GM21360 (cell line): ENCODE data around the gene SPATA2.
"Not testable (repeated sequence)": the region's sequence is repeated elsewhere in the genome, so short reads cannot be mapped to it uniquely, and the experiment has no call there.

Experiments used
- ATAC-seq: cut with Tn5 transposase; IDR thresholded peaks from one replicate; pipeline ENCODE4 v1.9.1; 2021; ENCODE audit warnings: mild to moderate bottlenecking, moderate library complexity; ENCODE audit not compliant: unreplicated experiment

Gene SPATA2

DNA sequence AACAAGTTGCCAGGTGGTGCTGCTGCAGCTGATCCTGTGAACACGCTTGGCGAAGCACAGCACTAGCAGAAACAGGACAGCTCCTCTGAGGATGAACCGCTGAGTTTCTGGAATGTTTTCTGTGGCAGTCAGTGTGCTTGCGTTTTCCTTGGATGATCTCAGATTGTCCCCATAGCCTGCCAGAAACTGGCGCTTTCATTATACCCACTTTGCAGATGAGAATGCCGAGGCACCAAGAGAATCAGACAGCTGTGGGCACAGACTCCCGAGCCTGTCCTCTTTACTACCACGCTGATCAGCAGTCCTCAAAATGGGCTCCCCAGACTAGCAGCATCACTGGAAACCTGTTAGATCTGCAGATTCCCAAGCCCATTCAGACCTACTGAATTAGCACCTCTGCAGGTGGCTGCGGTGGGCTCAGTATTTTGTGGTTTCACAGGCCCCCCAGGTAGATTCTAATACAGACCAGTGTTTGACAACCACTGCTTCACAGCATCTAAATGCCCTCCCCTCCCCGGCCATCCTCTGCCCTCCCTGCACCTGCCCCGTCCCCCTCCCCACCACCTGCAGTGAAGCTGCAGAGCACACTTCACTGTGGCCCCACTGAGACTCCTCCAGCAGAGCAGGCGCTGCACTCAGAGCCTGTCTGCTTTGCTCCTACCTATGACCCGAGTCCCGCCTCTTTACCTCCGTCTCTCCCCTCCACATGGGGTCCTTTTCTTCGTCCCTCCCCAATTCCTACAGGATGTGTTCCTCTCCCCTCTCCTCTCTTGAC is 29.6 kb downstream of the SPATA2 start:
- no peak for ATAC-seq

DNA sequence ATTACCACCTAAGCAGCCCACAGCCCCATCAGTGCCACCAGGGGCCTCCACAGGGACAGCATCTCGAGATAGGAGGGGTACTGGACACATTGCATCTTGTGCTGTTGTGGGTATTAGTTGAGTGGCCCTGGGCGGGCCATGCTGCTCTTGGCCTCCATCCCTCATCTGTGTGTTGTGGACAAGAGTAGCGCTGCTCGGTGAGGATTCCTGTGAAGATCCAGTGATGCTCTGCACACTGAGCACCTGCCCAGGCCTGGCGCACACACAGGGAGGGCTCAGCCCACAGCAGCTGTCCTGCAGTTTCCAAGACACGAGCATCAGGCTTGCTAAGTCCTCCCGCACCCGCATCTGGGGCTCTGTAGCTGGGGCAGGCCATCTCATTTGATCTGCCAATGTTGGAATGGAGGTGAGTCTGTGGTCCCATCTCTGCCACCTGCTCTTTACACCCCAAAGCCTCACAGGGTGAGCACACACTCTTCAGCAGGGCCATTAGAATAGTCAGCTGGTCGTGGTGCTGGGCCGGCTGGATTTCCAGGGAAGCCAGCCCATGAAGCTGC is 32.0 kb downstream of the SPATA2 start:
- ATAC-seq: no peak

DNA sequence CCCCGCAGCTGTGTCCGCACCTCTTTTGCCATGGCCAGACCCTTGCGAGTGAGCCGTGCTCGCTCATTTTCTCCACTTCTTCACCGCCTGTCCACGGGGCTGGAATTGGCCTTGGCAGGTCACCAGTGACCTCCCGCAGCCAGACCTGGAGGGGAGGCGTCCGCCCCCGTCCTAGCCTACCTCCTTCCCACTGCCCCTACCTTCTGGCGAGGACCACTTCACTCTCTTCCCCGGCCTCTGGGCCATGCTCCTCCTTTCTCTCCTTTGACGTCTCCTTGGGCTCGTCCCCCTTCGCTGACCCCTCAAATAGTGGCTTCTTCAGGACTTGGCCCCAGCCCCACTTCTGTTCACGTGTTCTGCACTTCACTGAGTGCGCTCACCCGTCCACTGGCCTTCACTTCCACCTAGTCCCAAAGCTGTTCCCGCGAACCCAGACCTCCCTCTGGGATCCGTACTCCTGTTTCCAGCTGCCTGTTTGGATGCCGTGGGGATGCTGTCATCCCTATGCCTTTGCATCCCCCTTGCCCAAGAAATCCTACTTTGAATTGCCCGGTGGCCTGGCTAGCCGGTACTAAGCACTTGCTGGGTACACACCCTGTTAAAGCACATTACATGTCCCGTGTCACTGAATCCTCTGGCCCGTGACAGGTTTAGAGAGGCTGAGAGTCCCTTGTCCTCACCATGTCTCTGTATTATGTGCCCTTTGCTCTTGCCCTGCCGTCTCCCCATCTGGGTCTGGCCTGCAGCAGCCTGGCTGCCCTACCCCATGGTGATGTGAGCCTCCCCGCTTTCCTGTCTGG is 33.0 kb downstream of the SPATA2 start:
- ATAC-seq: no peak

DNA sequence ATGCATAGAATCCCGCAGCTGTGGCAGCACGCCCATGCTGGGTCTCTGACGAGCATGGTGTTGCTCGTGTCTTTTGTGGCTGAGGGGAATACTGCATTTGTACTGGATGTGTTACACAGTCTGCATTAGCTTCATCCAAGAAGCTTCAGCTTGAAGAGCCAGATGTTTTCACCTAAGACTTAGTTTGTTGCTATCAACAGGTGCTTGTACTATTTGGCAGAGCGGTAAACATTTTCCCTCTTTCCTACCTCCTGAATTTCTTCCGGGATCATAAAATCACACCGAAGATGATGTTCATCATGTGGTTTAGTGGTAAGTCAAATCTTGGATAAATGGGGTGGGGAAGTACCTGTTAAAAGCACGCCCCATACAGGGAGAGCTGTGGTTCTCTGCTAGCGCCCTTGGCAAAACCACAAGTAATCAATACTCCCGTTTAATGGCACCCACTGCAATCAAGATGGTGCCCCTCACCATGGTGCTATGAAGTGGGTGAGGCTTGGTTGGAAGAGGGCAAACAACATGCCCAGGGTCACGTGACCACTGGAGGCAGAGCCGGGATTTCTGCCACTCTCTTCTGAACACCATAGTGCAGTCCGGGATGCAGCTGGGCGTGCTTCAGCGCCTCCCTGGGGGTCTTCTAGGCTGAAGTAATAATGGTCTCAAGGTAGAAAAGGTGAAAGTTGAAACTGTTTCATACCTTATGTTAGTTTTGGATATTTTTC is 34.4 kb downstream of the SPATA2 start:
- no peak for ATAC-seq

DNA sequence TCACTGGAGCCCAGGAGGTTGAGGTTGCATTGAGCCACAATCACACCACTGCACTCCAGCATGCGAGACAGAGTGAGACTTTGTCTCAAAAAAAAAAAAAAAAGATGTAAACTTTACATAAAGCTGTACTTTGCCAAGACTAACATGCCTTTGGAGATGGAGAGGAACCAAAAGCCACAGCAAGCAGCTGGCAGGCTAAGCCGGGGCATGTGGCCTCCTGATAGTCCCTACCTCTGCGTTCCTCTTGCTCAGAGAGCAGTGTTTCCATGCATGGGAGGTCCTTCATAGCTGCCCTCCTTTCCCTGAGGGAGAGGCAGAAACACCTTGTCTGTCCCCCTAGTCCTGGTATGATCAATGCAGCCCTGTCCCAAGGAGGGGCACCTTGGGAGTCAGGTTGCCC is 35.2 kb downstream of the SPATA2 start:
- no peak for ATAC-seq

DNA sequence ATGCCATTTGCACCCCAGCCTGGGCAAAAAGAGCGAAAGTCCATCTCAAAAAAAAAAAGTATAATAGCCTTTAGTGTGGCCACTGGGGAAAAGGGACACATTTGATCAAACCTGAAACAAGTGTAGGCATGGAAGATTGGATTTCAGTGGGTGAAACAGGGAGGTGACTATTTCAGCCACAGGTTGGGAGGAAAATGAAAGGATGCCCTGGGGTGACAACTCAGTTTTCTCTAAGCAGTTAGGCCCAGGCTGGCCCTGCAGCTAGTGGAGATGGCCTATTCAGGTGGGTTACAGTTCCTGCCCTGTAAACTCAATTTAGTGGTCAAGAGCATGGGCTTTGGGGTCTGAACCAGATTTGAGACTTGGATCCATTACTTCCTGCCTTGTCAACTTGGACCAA is 36.4 kb downstream of the SPATA2 start:
- no peak for ATAC-seq

DNA sequence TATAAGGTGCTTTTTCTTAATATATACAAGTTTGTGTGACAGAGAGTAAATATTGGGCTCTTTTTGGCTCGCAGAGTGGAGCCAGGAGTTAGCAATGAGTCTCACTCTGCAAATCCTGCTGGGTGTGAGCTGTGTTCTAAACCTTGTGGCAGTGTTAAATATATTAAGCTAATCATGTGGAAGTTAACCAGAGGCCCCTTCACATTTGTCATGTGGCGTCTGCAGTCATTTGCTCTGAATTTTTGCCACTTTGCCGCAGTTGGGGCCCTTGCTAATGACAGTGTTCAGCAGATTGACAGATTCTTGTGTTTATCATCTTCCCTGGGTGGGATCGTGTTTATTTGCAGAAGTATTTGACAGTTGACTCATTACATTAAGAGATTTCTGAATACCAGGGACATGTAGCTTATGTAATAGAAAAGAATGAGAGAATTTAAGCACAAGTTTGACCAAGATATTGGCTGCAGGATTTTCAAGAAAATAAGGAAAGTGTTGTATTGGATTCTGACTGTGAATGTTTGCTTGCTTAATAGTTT is 37.9 kb downstream of the SPATA2 start:
- no peak for ATAC-seq

DNA sequence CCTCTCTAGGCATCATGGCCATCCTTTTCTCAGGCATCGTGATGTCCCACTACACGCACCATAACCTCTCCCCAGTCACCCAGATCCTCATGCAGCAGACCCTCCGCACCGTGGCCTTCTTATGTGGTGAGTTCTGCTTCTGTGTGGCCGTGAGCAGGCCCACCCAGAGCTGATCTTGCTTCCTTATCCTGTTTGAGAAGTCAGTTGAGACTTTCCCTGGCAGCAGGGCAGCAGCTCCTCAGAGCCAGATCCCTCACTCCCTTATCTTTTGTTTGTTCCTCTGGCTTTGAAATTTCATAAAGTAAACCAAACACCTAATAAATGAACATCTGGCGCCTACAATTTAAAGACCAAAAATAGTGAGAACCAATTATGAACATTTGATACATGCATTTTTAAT is 40.6 kb downstream of the SPATA2 start:
- no peak for ATAC-seq

DNA sequence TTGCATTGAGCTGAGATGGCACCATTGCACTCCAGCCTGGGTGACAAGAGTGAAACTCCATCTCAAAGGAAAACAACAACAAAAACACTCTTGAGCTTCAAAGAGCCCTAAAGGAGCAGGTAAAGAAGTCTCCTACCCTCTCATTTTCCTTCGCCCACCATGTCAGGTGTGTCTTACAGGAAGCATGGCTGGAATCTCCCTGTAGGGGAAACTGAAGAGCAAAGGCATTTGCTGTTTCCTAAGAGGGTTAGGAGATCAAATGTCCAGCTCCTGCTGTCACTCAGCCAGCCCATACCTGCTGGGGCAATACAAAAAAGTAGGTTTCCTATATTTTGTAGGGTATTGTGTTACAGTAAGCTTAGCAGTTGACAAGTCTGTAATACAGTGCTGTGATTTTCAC is 43.3 kb downstream of the SPATA2 start:
- ATAC-seq: no peak

DNA sequence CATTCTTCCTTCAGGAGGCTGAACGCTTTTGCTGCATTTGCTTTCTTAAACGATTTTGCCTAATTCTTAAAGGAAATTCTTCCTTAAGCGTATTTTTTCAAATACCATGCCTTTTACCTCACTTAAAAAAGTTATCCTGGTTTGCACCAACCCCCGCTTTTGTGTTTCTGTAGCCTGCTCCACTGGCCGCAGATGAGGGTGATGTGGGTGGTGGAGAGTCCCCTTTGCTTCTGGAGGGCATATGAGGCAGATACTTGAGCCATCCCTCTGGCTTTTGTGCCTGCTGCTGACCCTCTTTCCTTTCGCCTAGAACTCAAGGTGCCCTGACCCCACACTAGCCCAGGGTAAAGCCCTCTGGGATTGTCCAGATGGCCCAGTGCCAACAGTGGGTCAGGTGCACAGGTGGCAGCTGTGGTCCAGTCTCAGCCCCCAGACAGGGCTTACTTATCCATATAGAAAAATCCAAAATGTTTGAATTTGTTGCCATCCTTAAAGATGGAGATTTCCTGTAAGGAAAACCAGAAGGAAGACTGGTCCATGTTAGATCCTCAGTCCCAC is 43.9 kb downstream of the SPATA2 start:
- no peak for ATAC-seq

DNA sequence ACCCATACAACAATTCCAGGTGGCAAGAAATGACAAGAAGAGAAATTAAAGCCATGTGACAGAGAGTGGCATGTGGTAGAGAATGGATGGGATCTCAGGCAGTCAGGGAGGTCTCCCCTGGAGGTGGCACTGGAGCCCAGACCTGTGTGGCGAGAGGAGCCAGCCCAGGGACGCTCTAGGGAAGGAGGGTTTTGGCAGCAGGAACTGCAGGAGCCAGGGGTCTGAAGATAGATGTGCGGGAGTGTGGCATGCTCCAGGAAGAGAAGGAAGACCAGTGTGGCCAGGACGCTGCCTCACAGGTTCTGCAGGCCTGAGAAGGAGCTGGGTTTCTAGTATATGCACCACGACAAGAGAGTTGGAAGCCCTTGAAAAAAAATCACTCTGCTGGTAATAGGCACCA is 45.1 kb downstream of the SPATA2 start:
- ATAC-seq: no peak

DNA sequence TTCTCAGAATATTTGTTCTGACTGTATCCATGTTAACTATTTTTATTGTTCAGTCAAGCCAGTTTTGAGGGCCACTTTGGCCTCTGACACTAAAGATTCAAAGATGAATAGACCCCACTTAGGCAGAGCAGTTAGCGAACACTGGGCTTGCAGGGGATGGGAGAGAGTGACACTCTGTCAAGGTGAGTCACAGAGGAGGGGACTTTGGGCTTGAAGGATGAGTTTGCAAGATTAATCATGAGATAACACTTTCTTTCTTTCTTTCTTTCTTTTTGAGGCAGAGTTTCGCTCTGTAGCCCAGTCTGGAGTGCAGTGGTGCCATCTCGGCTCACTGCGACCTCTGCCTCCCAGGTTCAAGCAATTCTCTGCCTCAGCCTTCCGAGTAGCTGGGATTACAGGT is 46.4 kb downstream of the SPATA2 start:
- no peak for ATAC-seq

DNA sequence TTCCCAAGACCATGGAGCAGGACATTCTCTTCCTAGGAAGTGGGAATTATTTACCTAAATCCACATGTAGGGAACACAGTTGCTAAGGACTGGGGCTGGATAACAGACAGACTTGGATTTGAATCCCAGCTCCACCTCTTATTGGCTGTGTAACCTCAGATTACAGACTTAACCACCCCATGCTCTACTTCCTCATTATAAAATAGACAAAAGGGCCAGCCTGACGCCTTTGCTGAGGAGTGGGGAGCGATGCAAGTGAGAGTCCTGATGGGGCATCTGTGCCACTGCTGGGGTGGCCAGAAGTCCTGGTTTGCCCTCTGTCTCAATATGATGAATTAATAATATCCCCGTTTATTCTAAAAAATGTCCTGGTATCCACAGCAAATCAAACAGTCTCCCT is 46.8 kb downstream of the SPATA2 start:
- no peak for ATAC-seq

DNA sequence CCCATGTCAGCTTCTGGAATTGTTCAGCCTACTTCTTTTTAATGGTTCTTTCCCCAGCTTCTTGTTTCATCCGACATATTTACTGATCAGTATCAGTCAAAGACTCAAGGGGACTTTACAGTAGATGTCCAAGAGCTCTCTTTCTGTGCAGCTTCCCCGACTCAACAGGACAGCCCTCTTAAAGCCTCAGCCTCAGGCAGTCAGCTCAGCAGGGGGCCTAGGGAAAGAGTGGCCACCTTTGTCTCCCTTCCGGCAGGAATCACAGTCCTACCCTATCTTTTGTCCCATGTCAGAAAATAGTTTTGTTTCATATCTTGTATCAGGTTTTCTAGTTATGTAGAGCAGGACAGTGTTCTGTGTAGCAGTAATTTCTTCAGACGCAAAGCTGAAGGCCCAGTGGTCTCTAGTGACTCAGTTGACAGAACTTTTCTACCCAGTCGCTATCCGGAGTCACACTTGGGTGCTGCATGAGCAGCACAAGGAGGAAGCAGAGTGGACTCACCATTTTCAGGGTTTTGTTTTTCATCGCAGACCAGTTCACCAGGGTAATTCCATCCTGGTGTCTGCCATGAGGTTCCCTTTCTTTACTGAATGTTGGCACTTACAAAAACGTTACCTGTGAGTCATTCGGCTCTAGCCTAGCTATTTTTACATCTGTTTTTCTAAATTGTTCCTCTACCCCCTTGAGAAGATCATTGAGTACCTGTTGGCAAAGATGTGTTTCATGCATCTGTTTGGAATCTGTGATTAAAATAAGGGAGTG is 47.7 kb downstream of the SPATA2 start:
- ATAC-seq: no peak

DNA sequence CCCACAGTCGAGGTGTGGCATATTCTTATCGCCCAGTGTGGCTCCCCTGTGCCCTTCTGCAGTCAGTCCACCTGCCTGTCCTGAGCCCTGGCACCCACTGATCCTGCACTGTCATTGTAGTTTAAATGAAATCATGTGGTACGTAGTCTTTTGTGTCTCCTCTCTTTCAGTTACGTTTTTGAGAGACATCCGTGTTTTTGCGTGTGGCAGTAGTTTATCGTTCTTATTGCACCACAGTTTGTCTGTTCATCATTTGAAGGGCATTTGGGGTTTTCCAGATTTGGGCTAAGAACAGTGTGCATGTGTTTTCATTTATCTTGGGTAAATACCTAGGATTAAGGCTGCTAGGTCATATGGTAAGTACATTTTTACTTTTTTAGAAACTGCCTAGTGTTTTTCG is 49.3 kb downstream of the SPATA2 start:
- no peak for ATAC-seq

DNA sequence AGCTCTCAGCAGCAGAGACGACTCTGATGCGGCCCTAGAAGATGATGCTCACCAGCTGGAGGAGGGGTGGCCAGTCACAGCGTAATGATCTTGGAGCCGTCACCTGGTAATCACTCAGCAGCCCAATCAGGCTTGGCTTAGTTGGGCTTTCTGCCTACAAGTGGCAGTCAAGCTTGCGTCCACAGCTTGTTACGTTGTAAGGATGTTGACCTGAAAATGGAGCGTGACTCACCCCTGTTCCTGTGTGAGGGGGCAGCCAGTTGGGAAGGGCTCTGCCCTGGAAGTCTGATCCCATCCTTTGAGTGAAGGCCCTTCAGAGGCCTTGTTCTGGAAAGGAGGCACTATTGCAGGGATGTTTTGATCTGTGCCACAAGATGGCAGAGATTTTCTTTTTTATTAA is 49.8 kb downstream of the SPATA2 start:
- ATAC-seq: no peak

DNA sequence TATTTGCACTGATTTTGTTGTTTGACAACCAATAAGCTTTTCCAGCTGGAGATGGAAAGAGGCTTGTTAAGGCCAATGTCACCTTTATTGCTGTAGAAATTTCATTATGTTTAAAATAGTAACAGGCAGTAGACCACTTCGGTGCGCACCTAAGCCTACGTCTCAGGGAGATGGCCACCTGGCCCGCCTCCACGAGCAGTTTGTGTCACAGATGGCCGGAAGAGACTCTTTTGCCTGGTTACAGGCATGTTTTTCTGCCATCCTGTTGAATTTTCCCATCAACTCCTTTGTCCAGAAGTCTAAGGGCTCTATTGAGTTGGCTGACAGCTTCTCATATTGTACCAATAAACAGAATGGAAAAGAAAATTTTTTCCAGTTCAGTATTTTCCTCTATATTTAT is 51.7 kb downstream of the SPATA2 start:
- no peak for ATAC-seq

DNA sequence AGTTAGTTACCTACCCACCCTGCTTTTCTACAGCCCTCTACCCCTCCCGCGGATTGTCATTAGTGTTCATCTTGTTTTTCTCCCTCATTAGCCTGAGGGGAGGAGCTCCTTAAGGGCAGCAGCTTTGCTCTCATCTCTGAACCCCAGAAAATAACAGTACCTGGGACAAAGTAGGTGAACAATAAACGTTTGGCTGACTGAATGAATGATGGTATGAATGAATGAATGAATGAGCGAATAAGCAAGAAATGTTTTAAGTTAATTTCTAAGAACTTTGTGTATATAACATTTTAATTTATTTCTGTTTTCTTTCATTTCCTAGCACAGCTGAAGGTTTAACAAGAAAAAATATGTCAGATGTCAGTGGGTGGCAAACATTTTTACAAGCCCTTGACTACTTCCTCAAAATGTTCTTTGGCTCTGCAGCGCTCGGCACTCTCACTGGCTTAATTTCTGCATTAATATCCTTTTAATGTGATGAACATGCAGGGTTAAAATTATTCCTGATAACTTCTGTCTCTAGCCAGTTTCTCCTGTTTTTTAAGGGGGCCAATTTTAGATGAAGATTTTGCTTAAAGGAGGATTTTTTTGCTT is 52.6 kb downstream of the SPATA2 start:
- no peak for ATAC-seq

DNA sequence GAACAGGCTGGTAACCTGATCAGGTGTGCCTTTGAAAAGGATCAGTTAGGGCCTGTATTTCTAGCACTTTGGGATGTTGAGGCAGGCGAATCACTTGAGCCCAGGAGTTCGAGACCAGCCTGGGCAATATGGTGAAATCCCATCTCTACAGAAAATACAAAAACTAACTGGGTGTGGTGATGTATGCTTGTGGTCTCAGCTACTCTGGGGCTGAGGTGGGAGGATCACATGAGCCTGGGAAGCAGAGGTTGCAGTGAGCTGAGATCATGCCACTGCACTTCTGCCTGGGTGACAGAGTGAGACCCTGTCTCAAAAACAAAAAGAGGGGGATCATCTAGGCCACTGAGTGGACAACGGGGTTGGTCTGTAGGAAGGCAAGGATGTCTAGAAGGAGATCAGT is 54.1 kb downstream of the SPATA2 start:
- not testable (repeated sequence) for ATAC-seq

DNA sequence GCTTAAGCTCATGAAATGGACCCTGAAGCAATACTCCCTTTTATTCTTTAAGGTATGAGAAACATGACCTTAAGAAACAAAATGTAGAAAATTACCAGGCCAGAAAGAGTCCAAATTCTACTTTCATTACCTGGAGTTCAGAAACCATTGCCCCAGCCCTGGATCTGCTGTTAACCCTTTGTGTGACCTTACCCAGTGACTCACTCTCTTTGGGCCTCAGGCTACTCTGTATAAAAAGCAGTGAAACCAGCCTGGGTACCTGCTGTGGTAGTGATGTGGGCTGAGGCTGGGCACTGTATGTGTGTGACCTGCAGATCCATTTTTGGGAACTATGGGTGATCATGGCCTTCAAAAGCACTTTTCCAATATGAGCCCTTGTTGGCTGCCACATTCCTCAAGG is 55.5 kb downstream of the SPATA2 start:
- no peak for ATAC-seq
